ENCODE data around the gene ALDH9A1.

DNA sequence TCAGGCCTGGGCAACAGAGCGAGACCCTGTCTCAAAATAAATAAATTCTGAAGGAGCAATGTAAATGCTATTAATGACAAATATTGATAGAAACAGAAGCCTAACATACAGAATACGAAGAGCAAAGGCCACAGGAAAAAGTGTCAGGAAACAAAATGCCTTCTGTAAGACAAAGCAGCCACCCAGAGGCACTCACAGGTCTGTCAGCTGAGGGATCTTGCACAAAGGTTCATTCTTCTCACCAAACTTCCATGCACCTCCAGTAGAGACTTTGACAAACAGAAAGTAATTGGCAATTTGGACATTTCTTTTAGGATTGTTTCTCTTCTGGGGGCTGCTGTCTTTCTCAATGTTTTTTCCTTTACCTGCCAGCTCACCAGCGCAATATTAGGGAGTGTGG lies 1.2 kb upstream of the ALDH9A1 start:
- TF ChIP-seq, protein P1, sequence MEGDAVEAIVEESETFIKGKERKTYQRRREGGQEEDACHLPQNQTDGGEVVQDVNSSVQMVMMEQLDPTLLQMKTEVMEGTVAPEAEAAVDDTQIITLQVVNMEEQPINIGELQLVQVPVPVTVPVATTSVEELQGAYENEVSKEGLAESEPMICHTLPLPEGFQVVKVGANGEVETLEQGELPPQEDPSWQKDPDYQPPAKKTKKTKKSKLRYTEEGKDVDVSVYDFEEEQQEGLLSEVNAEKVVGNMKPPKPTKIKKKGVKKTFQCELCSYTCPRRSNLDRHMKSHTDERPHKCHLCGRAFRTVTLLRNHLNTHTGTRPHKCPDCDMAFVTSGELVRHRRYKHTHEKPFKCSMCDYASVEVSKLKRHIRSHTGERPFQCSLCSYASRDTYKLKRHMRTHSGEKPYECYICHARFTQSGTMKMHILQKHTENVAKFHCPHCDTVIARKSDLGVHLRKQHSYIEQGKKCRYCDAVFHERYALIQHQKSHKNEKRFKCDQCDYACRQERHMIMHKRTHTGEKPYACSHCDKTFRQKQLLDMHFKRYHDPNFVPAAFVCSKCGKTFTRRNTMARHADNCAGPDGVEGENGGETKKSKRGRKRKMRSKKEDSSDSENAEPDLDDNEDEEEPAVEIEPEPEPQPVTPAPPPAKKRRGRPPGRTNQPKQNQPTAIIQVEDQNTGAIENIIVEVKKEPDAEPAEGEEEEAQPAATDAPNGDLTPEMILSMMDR (IDR thresholded peaks at IDR 0.05) = no peak
- no peak for TF ChIP-seq POLR2A (IDR thresholded peaks at IDR 0.05)
- TF ChIP-seq EP300 (IDR thresholded peaks at IDR 0.05) = no peak

Measured in tibial nerve (tissue), 4 donors.